Cardiac fibroblast (primary cell): Measurements from ENCODE around the gene C10orf90.

Experiments
- DNase-seq, 2 donors: peaks; one replicate each; pipeline versions ENCODE4 v3.0.0 to v3.0.0-alpha.2; 2010; ENCODE audit warnings: low read depth in 2 of 2
- H3K4me3 ChIP-seq, 2 donors: replicated peaks in 1 of 2; 1 replicate in 1 of 2; 2 replicates in 1 of 2; pipeline ENCODE4 v1.5.1; 2011; ENCODE audit warnings: low read depth in 2 of 2, low read length in 2 of 2, mild to moderate bottlenecking in 2 of 2, moderate library complexity in 1 of 2
- CTCF ChIP-seq: IDR thresholded peaks from one replicate; pipeline ENCODE4 v1.5.1; 2011; ENCODE audit warnings: low read depth, mild to moderate bottlenecking, low read length, inconsistent platforms

Gene C10orf90

DNA sequence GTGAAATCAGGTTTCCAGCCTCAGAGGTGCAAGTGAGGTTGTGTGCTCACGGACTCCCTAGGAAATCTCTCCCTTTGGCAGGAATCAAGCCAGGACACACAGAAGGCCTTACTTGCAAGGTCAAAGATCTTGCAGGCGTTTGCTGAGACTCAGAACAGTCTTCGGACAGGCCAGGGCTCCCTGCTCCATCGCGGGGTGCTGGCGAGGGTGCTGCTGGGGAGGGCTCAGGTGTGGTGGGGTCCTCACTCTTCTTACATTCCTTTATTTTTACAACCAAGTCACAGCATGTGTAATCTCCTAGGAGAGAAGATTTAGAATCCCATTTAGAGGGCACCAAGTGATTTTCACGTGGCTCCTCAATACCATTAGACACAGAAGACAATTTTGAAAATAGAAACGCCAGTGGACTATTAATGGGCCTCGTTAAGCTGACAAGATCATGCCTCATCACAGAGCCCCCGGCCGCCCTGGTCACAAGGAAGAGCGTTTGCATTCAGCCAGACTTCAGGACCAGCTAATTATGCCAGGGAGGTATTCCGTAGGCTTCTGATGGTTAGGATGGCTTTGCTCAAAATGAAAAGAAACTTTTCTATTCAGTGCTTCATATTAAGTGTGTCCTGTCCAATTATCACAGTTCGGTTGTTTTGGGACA is 209.1 kb downstream of the C10orf90 start:
- no peak for TF ChIP-seq CTCF
- DNase-seq, result no peak
- no peak overlapping the region for H3K4me3 ChIP-seq

DNA sequence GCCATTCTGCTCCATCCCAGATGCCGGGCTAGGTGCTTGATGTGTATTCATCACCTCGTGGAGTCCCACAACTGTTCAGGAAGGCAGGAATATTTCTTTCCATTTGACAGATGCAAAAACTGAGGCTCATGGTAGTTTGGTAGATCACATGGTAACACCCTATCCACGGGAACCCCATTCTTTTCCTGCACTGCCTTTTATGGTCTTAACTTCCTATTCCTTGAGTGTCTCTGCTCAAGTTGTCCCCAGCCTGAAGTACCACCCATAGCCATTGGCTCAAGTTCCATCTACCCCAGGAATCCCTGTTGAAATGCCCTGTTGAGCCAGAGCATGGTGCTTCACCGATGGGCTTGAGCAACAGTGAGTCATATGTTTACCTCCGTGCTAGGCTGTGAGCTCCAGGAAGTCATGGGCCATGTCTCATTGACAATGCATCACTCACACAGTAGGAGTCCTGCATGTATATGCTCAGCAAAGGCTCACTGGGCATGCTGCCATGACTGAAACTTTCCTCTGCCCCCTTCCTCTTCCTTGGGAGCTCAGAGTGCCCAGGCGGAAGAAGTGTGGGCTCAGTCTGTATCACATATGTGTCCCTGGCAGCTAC is 210.5 kb downstream of the C10orf90 start:
- H3K4me3 ChIP-seq, result no peak overlapping the region
- TF ChIP-seq CTCF, result no peak
- DNase-seq, result peak; percentile 81 to 98

DNA sequence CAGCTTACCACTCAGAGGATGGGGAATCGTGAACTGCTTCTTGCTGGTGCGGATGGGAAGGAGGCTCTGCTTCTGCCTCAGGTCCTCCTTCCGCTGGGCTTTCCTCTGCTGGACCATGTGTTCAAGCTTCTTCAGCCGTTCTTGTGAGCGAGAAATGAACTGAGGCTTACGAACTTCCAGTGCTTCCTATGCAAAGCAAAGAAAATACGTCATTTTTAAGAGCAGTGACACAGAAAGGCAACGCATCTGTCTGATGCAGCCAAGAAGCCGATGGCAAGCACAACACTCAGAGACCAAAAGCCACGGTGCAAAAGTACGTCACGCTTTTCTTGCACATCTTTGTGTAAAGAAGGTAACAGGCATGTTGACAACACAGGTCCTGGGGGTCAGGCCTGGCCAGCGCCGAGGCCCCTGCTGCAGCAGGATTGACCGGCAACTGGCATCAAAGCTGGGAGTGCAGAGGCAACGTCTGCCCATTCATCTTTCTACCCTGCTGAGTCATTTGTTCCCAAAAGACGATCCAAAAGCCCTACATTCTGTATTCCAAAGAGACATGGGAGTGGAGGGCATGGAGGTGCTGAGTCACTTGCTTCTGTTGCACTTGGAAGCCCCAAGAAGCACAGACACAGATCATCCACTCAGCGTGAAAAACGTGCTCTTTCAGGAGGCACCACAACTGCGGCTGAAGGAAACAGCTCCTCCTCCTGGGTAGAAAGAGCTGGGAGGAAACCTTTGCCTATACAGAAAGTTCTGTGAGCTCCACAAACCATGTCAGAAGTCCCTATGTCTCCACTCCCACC is 211.3 kb downstream of the C10orf90 start:
- peak; percentile 44 for TF ChIP-seq CTCF
- peak; percentile 80 to 91 for DNase-seq
- no peak overlapping the region for H3K4me3 ChIP-seq

GRCh38 chr10:126458466-126458865 is 212.0 kb downstream of the C10orf90 start:
- H3K4me3 ChIP-seq, result no peak overlapping the region
- TF ChIP-seq CTCF, result no peak
- peak; percentile 33 to 64 for DNase-seq

- TF ChIP-seq CTCF, result no peak
- DNase-seq, result no peak
- no peak overlapping the region for H3K4me3 ChIP-seq
These were observed 213.9 kb downstream of the C10orf90 start for GRCh38 chr10:126456632-126457031.

DNA sequence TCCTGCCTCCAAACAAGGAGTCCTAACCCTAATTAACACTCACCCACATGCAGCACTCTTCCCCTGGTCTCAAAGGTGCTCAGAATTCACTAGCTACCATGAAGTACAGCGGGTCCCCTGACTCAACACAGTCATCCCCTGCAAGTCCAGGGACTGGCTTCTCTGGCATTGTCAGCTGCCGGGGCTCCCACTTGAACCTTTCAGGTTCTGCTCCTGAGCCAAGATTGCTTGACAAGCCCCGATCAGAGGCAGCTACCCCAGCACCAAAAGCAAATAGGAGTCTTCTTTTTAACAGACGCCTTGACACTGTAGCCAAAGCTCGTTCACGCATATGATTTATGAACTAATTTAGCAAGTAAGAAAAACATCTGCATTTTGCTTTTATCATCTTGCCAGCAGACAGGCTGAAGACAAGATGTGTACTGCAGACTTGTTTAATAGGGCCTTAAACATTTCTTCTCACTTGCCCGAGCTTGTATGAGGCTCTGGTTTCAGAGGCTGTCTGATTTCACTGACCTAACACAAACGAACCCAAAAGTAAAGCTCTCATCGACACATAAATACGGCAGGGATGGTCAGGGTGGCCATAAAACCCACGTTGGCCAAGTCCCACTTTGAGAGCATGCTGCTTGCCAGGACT is 214.6 kb downstream of the C10orf90 start:
- no peak for TF ChIP-seq CTCF
- DNase-seq, result no peak
- H3K4me3 ChIP-seq, result no peak overlapping the region
